A673 (cell line): ENCODE measurements around the gene EYS. TPM values are rescaled to one million over a fixed set of nuclear protein-coding genes. Genes with fewer than 3 reads are reported as not detected.

ENCODE experiments used
- BruUV-seq: library from RNA; stranded (reverse); fragments of 400-500 nt; replicated peaks from 2 replicates; lab custom pipeline; 2021; lab: Mats Ljungman, UMichigan
- CTCF ChIA-PET: fragments of 300-600 bp; sonication (Branson Sonifier 250); formaldehyde crosslinking; loops from one replicate; lab custom pipeline; 2022; ENCODE audit warnings: antibody characterized with exemption; lab: Charles Lee
- POLR2A ChIA-PET: fragments of 300-600 bp; sonication (Branson Sonifier 250); formaldehyde crosslinking; loops from one replicate; lab custom pipeline; 2022; ENCODE audit warnings: antibody characterized with exemption; ENCODE audit not compliant: low non-redundant PET; lab: Charles Lee
- DNase-seq: peaks from one replicate; pipeline ENCODE4 v3.0.0-alpha.2; 2015; ENCODE audit warnings: low spot score
- H3K27ac ChIP-seq: fragments of 200-600 bp; sonication (generic); 2 replicates; pipeline ENCODE4 v1.5.1; 2016; ENCODE audit warnings: mixed run types, low read depth, mild to moderate bottlenecking, mixed read lengths, antibody characterized with exemption, low read length; ENCODE audit not compliant: poor library complexity, severe bottlenecking
- H3K27me3 ChIP-seq: fragments of 200-600 bp; sonication (generic); replicated peaks from 2 replicates; pipeline ENCODE4 v1.6.1; 2017; ENCODE audit warnings: mixed run types, low read depth, mild to moderate bottlenecking, mixed read lengths, antibody characterized with exemption, low read length; ENCODE audit not compliant: insufficient read depth, poor library complexity
- H3K36me3 ChIP-seq: fragments of 200-600 bp; sonication (generic); 2 replicates; pipeline ENCODE4 v1.6.1; 2016; ENCODE audit warnings: mixed run types, mild to moderate bottlenecking, mixed read lengths, antibody characterized with exemption, low read length; ENCODE audit not compliant: insufficient read depth, poor library complexity, severe bottlenecking
- H3K4me1 ChIP-seq: fragments of 200-600 bp; sonication (generic); 2 replicates; pipeline ENCODE4 v1.6.1; 2017; ENCODE audit warnings: mixed run types, mild to moderate bottlenecking, mixed read lengths, antibody characterized with exemption, low read length; ENCODE audit not compliant: insufficient read depth, poor library complexity, severe bottlenecking
- H3K4me3 ChIP-seq: fragments of 200-600 bp; sonication (generic); 2 replicates; pipeline ENCODE4 v1.5.1; 2016; ENCODE audit warnings: low read depth, mixed run types, mild to moderate bottlenecking, mixed read lengths, low read length; ENCODE audit not compliant: poor library complexity, severe bottlenecking
- H3K9me3 ChIP-seq: fragments of 200-600 bp; sonication (generic); 2 replicates; pipeline ENCODE4 v1.6.1; 2016; ENCODE audit warnings: mixed run types, low read depth, mild to moderate bottlenecking, mixed read lengths, antibody characterized with exemption, low read length; ENCODE audit not compliant: poor library complexity, severe bottlenecking
- EZH2 ChIP-seq: fragments of 200-600 bp; sonication (generic); IDR thresholded peaks from 2 replicates; pipeline ENCODE4 v1.6.1; 2017; ENCODE audit warnings: borderline replicate concordance, low read depth, mild to moderate bottlenecking, mixed read lengths, antibody characterized with exemption, low read length; ENCODE audit not compliant: poor library complexity, severe bottlenecking
- intact Hi-C: fragments of 100-400 bp; cut with micrococcal nuclease; formaldehyde crosslinking; loops from one replicate; pipeline ENCODE4 v1.10.0; 2022; ENCODE audit not compliant: unreplicated experiment
- total RNA-seq: library from RNA; stranded (reverse); gene quantifications from 2 replicates; pipeline ENCODE4 v1.2.3, GENCODE V29; 2021
- TF ChIP-seq, protein P1 (sequence below): fragments of 300-800, 200-600 bp; sonication (generic); conservative IDR thresholded peaks from 2 replicates; pipeline ENCODE4 v1.5.1; 2017; ENCODE audit warnings: low read depth, mild to moderate bottlenecking, antibody characterized with exemption, low read length, moderate library complexity, mixed read lengths

Gene EYS
- total RNA-seq, 1 experiment from 2014 or later = 0.47 TPM

- no peak overlapping the region for H3K27ac ChIP-seq
- no peak for DNase-seq
- H3K9me3 ChIP-seq = no peaks in the 10 kb centered on the region
- TF ChIP-seq EZH2 = no peak
- TF ChIP-seq, protein P1, sequence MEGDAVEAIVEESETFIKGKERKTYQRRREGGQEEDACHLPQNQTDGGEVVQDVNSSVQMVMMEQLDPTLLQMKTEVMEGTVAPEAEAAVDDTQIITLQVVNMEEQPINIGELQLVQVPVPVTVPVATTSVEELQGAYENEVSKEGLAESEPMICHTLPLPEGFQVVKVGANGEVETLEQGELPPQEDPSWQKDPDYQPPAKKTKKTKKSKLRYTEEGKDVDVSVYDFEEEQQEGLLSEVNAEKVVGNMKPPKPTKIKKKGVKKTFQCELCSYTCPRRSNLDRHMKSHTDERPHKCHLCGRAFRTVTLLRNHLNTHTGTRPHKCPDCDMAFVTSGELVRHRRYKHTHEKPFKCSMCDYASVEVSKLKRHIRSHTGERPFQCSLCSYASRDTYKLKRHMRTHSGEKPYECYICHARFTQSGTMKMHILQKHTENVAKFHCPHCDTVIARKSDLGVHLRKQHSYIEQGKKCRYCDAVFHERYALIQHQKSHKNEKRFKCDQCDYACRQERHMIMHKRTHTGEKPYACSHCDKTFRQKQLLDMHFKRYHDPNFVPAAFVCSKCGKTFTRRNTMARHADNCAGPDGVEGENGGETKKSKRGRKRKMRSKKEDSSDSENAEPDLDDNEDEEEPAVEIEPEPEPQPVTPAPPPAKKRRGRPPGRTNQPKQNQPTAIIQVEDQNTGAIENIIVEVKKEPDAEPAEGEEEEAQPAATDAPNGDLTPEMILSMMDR = no peak
- no peaks in the 10 kb centered on the region for H3K4me1 ChIP-seq
- no peaks in the 10 kb centered on the region for H3K27me3 ChIP-seq
- POLR2A ChIA-PET = no interaction called here
- H3K36me3 ChIP-seq = no peaks in the 10 kb centered on the region
- no TSS peak for BruUV-seq
- CTCF ChIA-PET = no interaction called here
- no peak overlapping the region for H3K4me3 ChIP-seq
- intact Hi-C loops = no loop called here
Measured at GRCh38 chr6:64812138-64812537, 894.9 kb downstream of the EYS start.

GRCh38 chr6:64811119-64811518, 895.9 kb downstream of the EYS start:
- Histone ChIP-seq H3K36me3 (no peaks in the 10 kb centered on the region), H3K9me3 (no peaks in the 10 kb centered on the region), H3K4me3 (no peak overlapping the region), H3K27ac (no peak overlapping the region), H3K27me3 (no peaks in the 10 kb centered on the region), H3K4me1 (no peaks in the 10 kb centered on the region)
- intact Hi-C loops = no loop called here
- ChIA-PET CTCF (no interaction called here), POLR2A (no interaction called here)
- DNase-seq = no peak
- TF ChIP-seq EZH2 = no peak
- TF ChIP-seq, protein P1 = no peak
- no TSS peak for BruUV-seq

DNA sequence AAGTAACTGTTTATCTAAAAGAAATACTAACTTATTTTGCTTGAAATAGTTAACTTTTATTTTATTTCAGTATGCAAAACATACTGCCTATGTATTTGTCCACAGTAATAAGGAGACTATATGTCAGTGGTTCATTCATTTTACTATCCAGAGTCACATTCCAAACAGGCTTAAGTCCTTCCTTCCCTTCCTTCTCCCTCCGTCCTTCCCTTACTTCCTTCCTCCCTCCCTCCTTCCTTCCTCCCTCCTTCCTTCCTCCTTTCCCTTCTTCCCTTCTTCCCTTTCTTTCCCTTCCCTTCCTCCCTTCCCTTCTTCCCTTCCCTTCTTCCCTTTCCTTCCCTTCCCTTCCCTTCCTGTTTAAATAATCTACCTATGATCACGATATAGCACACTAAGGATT, 899.2 kb downstream of the EYS start:
- H3K4me1 ChIP-seq = no peaks in the 10 kb centered on the region
- DNase-seq = no peak
- intact Hi-C loops = no loop called here
- no peak overlapping the region for H3K27ac ChIP-seq
- no peak for TF ChIP-seq EZH2
- TF ChIP-seq, protein P1 = no peak
- BruUV-seq = no TSS peak
- no peak overlapping the region for H3K4me3 ChIP-seq
- no peaks in the 10 kb centered on the region for H3K27me3 ChIP-seq
- ChIA-PET CTCF (no interaction called here), POLR2A (no interaction called here)
- no peaks in the 10 kb centered on the region for H3K9me3 ChIP-seq
- H3K36me3 ChIP-seq = no peaks in the 10 kb centered on the region
